ENCODE measurements around the gene KLHDC3. TPM values are rescaled to one million over a fixed set of nuclear protein-coding genes. Genes with fewer than 3 reads are reported as not detected.
A peak's percentile ranks its signal among the peaks of the same experiment; 100 is the strongest.

KLHDC3 gene
- total and polyA plus RNA-seq, 9 of the 15 experiments (the other 6 are each of a cell fraction or from before 2014, with no cell fraction given): 4.5 to 171 (median 107) TPM

- in situ Hi-C loops (cut with MboI) (no loop called here), intact Hi-C loops (cut with micrococcal nuclease) (no loop called here)
- WGBS (ENCODE audit: insufficient coverage, low coverage, missing lambda C conversion rate): 33% methylated on average over 5 of the region's 5 CpGs
- Histone ChIP-seq H3K9me1 (ENCODE audit: control insufficient read depth, insufficient read depth, low read length) (peaks cover 12% of the 10 kb centered on the region), H3K79me2 (ENCODE audit: control insufficient read depth, insufficient read depth, low read length) (peaks cover 30% of the 10 kb centered on the region), H3K9me3 (replicated peaks; ENCODE audit: control insufficient read depth, insufficient read depth, low read depth, low read length) (no peaks in the 10 kb centered on the region), H3K27ac (ENCODE audit: extremely low read depth, low read depth, low read length) (no peak overlapping the region), H3K4me3 (no peak overlapping the region), H4K20me1 (replicated peaks; ENCODE audit: control insufficient read depth, insufficient read depth, low read length) (peaks cover 11% of the 10 kb centered on the region), H2AFZ (ENCODE audit: low read depth, low read length) (no peak overlapping the region), H3K27me3 (ENCODE audit: control insufficient read depth in 2 of 2, insufficient read depth in 2 of 2, low read length in 2 of 2) (no peaks in the 10 kb centered on the region), H3K9ac (ENCODE audit: insufficient read depth in 1 of 2, low read depth in 2 of 2, low read length in 2 of 2) (peak overlapping the region in 1 of 2 experiments; percentile 80; a peak in 1 of 4 replicates), H3K4me2 (ENCODE audit: insufficient read depth, low read length) (peak overlapping the region; percentile 40), H3K4me1 (replicated peaks in 1 of 2; ENCODE audit: control insufficient read depth in 2 of 2, insufficient read depth in 2 of 2, low read length in 2 of 2) (peaks cover 32 to 33% of the 10 kb centered on the region in 2 experiments), H3K36me3 (ENCODE audit: control insufficient read depth, insufficient read depth, low read length) (peaks cover 41% of the 10 kb centered on the region)
- FAIRE-seq (peak; percentile 79), ATAC-seq (peak; percentile 35), DNase-seq (ENCODE audit: extremely low read depth in 1 of 4, low spot score in 3 of 4) (peak; percentile 47 to 73 (median 64))
- BruUV-seq (replicated peaks): no TSS peak
- ChIA-PET POLR2A (interaction anchor here (0.5 to 2.1 kb wide), 12 partner anchors 9 to 623 kb away, joined by 3 to 18 read pairs (median 4); partner anchors contain the start of genes CUL7, KLHDC3, MEA1 and PEX6), CTCF (ENCODE audit: low intra/inter-chr PET ratio) (no interaction called here)
- TF ChIP-seq ZNF311 (CRISPR knock-in tag; IDR thresholded peaks at IDR 0.05): no peak
- peak; percentile 32; the same call in 1 of the 2 replicates for TF ChIP-seq ZBTB7A (IDR thresholded peaks at IDR 0.05; ENCODE audit: borderline replicate concordance, control insufficient read depth, low read depth, low read length)
- TF ChIP-seq, protein P1, sequence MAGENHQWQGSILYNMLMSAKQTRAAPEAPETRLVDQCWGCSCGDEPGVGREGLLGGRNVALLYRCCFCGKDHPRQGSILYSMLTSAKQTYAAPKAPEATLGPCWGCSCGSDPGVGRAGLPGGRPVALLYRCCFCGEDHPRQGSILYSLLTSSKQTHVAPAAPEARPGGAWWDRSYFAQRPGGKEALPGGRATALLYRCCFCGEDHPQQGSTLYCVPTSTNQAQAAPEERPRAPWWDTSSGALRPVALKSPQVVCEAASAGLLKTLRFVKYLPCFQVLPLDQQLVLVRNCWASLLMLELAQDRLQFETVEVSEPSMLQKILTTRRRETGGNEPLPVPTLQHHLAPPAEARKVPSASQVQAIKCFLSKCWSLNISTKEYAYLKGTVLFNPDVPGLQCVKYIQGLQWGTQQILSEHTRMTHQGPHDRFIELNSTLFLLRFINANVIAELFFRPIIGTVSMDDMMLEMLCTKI (IDR thresholded peaks at IDR 0.05; ENCODE audit: partially characterized antibody): no peak
- TF ChIP-seq SRF (CRISPR knock-in tag; IDR thresholded peaks at IDR 0.05): peak in 1 of 2 experiments; percentile 64; a peak in 2 of 4 replicates
- TF ChIP-seq CBFA2T3 (IDR thresholded peaks at IDR 0.05): peak; percentile 32; the same call in 1 of the 2 replicates
- TF ChIP-seq L3MBTL2 (IDR thresholded peaks at IDR 0.05): 0 out of 2 replicates have a peak, but pooled peaks have one; percentile 30
- TF ChIP-seq SIN3A (IDR thresholded peaks at IDR 0.05; ENCODE audit: borderline replicate concordance in 2 of 2, control insufficient read depth in 1 of 2, low read depth in 2 of 2, low read length in 2 of 2): peak; percentile 89 to 94; a peak in 3 of 4 replicates
- TF ChIP-seq TCF3 (CRISPR knock-in tag; IDR thresholded peaks at IDR 0.05): 0 out of 2 replicates have a peak, but pooled peaks have one; percentile 7
- TF ChIP-seq EZH2 (IDR thresholded peaks at IDR 0.05; ENCODE audit: borderline replicate concordance, low read depth, low read length): no peak
- TF ChIP-seq NR2C1 (IDR thresholded peaks at IDR 0.05): peak; percentile 32; the same call in 1 of the 2 replicates
- no peak for TF ChIP-seq NR2C1 (tag; IDR thresholded peaks at IDR 0.05)
- peak; percentile 94 for TF ChIP-seq CEBPB (tag; IDR thresholded peaks at IDR 0.05)
- TF ChIP-seq ZNF507 (tag; conservative IDR thresholded peaks at IDR 0.05): no peak
- TF ChIP-seq, protein P2, sequence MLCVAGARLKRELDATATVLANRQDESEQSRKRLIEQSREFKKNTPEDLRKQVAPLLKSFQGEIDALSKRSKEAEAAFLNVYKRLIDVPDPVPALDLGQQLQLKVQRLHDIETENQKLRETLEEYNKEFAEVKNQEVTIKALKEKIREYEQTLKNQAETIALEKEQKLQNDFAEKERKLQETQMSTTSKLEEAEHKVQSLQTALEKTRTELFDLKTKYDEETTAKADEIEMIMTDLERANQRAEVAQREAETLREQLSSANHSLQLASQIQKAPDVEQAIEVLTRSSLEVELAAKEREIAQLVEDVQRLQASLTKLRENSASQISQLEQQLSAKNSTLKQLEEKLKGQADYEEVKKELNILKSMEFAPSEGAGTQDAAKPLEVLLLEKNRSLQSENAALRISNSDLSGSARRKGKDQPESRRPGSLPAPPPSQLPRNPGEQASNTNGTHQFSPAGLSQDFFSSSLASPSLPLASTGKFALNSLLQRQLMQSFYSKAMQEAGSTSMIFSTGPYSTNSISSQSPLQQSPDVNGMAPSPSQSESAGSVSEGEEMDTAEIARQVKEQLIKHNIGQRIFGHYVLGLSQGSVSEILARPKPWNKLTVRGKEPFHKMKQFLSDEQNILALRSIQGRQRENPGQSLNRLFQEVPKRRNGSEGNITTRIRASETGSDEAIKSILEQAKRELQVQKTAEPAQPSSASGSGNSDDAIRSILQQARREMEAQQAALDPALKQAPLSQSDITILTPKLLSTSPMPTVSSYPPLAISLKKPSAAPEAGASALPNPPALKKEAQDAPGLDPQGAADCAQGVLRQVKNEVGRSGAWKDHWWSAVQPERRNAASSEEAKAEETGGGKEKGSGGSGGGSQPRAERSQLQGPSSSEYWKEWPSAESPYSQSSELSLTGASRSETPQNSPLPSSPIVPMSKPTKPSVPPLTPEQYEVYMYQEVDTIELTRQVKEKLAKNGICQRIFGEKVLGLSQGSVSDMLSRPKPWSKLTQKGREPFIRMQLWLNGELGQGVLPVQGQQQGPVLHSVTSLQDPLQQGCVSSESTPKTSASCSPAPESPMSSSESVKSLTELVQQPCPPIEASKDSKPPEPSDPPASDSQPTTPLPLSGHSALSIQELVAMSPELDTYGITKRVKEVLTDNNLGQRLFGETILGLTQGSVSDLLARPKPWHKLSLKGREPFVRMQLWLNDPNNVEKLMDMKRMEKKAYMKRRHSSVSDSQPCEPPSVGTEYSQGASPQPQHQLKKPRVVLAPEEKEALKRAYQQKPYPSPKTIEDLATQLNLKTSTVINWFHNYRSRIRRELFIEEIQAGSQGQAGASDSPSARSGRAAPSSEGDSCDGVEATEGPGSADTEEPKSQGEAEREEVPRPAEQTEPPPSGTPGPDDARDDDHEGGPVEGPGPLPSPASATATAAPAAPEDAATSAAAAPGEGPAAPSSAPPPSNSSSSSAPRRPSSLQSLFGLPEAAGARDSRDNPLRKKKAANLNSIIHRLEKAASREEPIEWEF (CRISPR knock-in tag; IDR thresholded peaks at IDR 0.05): no peak
- no peak for TF ChIP-seq EP300 (IDR thresholded peaks at IDR 0.05; ENCODE audit: low read length)
Observed at GRCh38 chr6:42987533-42988451, 26.3 kb upstream of the KLHDC3 start.
